ENCODE results near the gene OR10A6.

Gene OR10A6

GRCh38 chr11:7909585-7910285 is 21.3 kb downstream of the OR10A6 start:
- Histone ChIP-seq H3K27ac (ENCODE audit: low read depth, low read length) (no peak overlapping the region), H3K9ac (ENCODE audit: low read length) (no peak overlapping the region), H3K4me1 (ENCODE audit: insufficient read depth, low read length) (no peaks in the 10 kb centered on the region), H3K36me3 (ENCODE audit: insufficient read depth, low read length) (no peaks in the 10 kb centered on the region), H3K27me3 (ENCODE audit: control insufficient read depth in 1 of 2, insufficient read depth in 2 of 2, low read length in 2 of 2) (no peaks in the 10 kb centered on the region), H3K9me3 (ENCODE audit: low read length) (no peaks in the 10 kb centered on the region), H3K4me3 (ENCODE audit: low read depth in 1 of 2, low read length in 2 of 2) (no peak overlapping the region)

- no peak overlapping the region for H3K9ac ChIP-seq (ENCODE audit: low read length)
- H3K4me3 ChIP-seq (ENCODE audit: low read depth in 1 of 2, low read length in 2 of 2) = no peak overlapping the region
- no peaks in the 10 kb centered on the region for H3K27me3 ChIP-seq (ENCODE audit: control insufficient read depth in 1 of 2, insufficient read depth in 2 of 2, low read length in 2 of 2)
- H3K9me3 ChIP-seq (ENCODE audit: low read length) = no peaks in the 10 kb centered on the region
- H3K4me1 ChIP-seq (ENCODE audit: insufficient read depth, low read length) = no peaks in the 10 kb centered on the region
- no peaks in the 10 kb centered on the region for H3K36me3 ChIP-seq (ENCODE audit: insufficient read depth, low read length)
- no peak overlapping the region for H3K27ac ChIP-seq (ENCODE audit: low read depth, low read length)
Measured at GRCh38 chr11:7907121-7907520, 23.9 kb downstream of the OR10A6 start.

DNA sequence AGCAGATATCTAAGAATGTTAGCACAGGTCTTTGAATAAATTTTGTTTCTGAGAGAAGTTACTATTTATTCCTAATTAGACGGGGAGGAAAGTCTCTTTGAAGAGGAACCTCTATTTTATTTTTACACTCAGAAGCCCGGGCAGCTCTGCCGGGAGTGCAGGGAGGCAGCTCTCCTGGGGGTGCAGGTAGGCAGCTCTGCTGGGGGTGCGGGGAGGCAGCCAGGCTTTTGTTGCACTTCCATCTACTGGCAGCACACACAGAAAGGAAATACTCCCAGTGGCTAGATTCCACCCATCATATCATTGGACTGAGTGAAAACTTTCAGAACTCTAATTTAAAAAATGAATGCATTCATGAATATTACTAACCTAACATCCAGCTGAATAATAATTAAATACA is 24.6 kb downstream of the OR10A6 start:
- H3K27me3 ChIP-seq (ENCODE audit: control insufficient read depth in 1 of 2, insufficient read depth in 2 of 2, low read length in 2 of 2) = no peaks in the 10 kb centered on the region
- no peak overlapping the region for H3K9ac ChIP-seq (ENCODE audit: low read length)
- no peak overlapping the region for H3K27ac ChIP-seq (ENCODE audit: low read depth, low read length)
- no peaks in the 10 kb centered on the region for H3K9me3 ChIP-seq (ENCODE audit: low read length)
- no peaks in the 10 kb centered on the region for H3K36me3 ChIP-seq (ENCODE audit: insufficient read depth, low read length)
- H3K4me3 ChIP-seq (ENCODE audit: low read depth in 1 of 2, low read length in 2 of 2) = no peak overlapping the region
- no peaks in the 10 kb centered on the region for H3K4me1 ChIP-seq (ENCODE audit: insufficient read depth, low read length)

GRCh38 chr11:7905961-7906429 is 25.1 kb downstream of the OR10A6 start:
- H3K4me3 ChIP-seq (ENCODE audit: low read depth in 1 of 2, low read length in 2 of 2) = no peak overlapping the region
- H3K27ac ChIP-seq (ENCODE audit: low read depth, low read length) = no peak overlapping the region
- no peaks in the 10 kb centered on the region for H3K27me3 ChIP-seq (ENCODE audit: control insufficient read depth in 1 of 2, insufficient read depth in 2 of 2, low read length in 2 of 2)
- no peaks in the 10 kb centered on the region for H3K36me3 ChIP-seq (ENCODE audit: insufficient read depth, low read length)
- H3K9ac ChIP-seq (ENCODE audit: low read length) = no peak overlapping the region
- no peaks in the 10 kb centered on the region for H3K9me3 ChIP-seq (ENCODE audit: low read length)
- no peaks in the 10 kb centered on the region for H3K4me1 ChIP-seq (ENCODE audit: insufficient read depth, low read length)

- no peak overlapping the region for H3K27ac ChIP-seq (ENCODE audit: low read depth, low read length)
- H3K4me1 ChIP-seq (ENCODE audit: insufficient read depth, low read length) = no peaks in the 10 kb centered on the region
- H3K9ac ChIP-seq (ENCODE audit: low read length) = no peak overlapping the region
- H3K27me3 ChIP-seq (ENCODE audit: control insufficient read depth in 1 of 2, insufficient read depth in 2 of 2, low read length in 2 of 2) = no peaks in the 10 kb centered on the region
- no peaks in the 10 kb centered on the region for H3K9me3 ChIP-seq (ENCODE audit: low read length)
- no peak overlapping the region for H3K4me3 ChIP-seq (ENCODE audit: low read depth in 1 of 2, low read length in 2 of 2)
- H3K36me3 ChIP-seq (ENCODE audit: insufficient read depth, low read length) = no peaks in the 10 kb centered on the region
Measured at GRCh38 chr11:7905549-7905948, 25.5 kb downstream of the OR10A6 start.

DNA sequence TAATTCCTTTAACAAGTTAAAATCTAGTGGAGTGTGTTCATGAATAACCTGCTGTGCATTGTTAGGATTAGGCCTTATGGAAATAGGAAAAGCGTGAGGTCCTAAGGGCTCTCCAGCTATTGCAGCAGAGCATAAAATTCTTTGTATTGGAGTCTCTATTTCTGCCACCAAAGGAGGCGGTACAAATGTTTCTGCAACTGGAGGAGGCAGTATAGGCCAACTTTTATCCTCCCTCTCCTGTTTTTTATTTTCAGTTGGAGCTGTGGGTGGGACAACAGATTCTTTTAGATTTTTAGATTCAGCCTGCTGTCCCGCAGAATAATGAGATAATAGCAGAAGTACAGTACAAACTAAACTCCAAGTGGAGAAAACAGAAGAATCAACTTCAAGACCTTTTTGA is 26.2 kb downstream of the OR10A6 start:
- no peaks in the 10 kb centered on the region for H3K4me1 ChIP-seq (ENCODE audit: insufficient read depth, low read length)
- no peaks in the 10 kb centered on the region for H3K9me3 ChIP-seq (ENCODE audit: low read length)
- no peak overlapping the region for H3K27ac ChIP-seq (ENCODE audit: low read depth, low read length)
- H3K9ac ChIP-seq (ENCODE audit: low read length) = no peak overlapping the region
- no peaks in the 10 kb centered on the region for H3K36me3 ChIP-seq (ENCODE audit: insufficient read depth, low read length)
- no peak overlapping the region for H3K4me3 ChIP-seq (ENCODE audit: low read depth in 1 of 2, low read length in 2 of 2)
- no peaks in the 10 kb centered on the region for H3K27me3 ChIP-seq (ENCODE audit: control insufficient read depth in 1 of 2, insufficient read depth in 2 of 2, low read length in 2 of 2)

DNA sequence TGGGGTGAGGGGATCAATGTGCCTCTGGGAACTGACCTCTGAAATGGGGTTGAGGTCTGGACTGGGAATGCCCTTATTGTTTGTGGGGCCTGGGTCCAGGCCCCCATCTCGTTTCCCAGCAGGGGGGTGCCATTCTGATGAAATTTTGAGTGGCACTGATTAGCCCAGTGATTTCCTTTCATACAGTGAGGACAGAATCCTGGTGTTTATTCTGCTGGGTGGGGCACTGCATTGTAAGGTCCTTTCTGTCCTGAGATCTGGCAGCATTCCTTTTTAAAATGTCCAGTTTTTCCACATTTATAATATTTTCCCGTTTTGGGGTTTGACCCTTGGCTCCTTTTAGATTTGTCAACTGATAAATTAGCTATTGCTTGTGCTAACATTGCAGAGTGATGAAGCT is 27.1 kb downstream of the OR10A6 start:
- H3K27ac ChIP-seq (ENCODE audit: low read depth, low read length) = no peak overlapping the region
- H3K9me3 ChIP-seq (ENCODE audit: low read length) = no peaks in the 10 kb centered on the region
- no peaks in the 10 kb centered on the region for H3K4me1 ChIP-seq (ENCODE audit: insufficient read depth, low read length)
- no peak overlapping the region for H3K4me3 ChIP-seq (ENCODE audit: low read depth in 1 of 2, low read length in 2 of 2)
- H3K27me3 ChIP-seq (ENCODE audit: control insufficient read depth in 1 of 2, insufficient read depth in 2 of 2, low read length in 2 of 2) = no peaks in the 10 kb centered on the region
- no peak overlapping the region for H3K9ac ChIP-seq (ENCODE audit: low read length)
- H3K36me3 ChIP-seq (ENCODE audit: insufficient read depth, low read length) = no peaks in the 10 kb centered on the region

DNA sequence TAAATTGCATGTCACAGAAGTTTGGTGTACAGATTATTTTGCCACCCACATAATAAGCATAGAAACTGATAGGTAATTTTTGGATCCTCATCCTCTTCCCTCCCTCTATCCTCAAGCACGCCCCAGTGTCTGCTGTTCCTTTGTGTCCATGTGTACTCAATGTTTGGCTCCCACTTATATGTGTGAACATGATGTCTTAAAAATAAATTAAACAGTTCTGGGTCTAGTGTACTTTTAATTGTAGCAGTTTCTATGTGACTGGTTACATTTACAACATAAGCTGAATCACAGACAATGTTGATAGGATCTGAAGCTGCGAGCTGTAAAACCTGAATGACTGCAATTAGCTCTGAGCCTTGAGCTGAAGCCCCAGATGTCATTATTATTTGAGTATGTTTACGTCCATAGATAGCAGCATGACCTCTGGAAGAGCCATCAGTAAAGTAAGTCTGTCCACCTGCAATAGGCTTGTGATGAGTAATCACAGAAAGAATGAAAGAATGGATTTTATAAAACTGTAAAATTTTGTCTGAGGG is 29.7 kb downstream of the OR10A6 start:
- H3K4me3 ChIP-seq (ENCODE audit: low read depth in 1 of 2, low read length in 2 of 2) = no peak overlapping the region
- H3K9me3 ChIP-seq (ENCODE audit: low read length) = no peaks in the 10 kb centered on the region
- H3K27ac ChIP-seq (ENCODE audit: low read depth, low read length) = no peak overlapping the region
- no peaks in the 10 kb centered on the region for H3K36me3 ChIP-seq (ENCODE audit: insufficient read depth, low read length)
- H3K9ac ChIP-seq (ENCODE audit: low read length) = no peak overlapping the region
- no peaks in the 10 kb centered on the region for H3K27me3 ChIP-seq (ENCODE audit: control insufficient read depth in 1 of 2, insufficient read depth in 2 of 2, low read length in 2 of 2)
- no peaks in the 10 kb centered on the region for H3K4me1 ChIP-seq (ENCODE audit: insufficient read depth, low read length)

DNA sequence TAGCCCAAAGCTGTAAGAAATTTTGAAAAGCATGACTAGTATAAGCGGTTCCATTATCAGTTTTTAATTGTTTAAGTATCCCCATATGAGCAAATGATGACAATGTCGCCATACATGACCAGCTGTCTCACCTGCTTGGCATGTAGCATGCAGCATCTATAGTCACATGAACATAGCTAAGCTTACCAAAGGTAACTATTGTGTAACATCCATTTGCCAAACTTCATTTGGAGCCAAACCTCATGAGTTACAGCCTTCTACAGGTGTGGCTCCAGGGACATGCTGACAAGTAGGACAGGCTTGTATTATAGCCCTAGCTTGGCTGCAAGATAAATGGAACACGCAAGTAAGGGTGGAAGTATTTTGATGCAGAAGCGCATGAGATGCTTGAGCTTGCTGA is 30.4 kb downstream of the OR10A6 start:
- H3K9me3 ChIP-seq (ENCODE audit: low read length) = no peaks in the 10 kb centered on the region
- H3K4me1 ChIP-seq (ENCODE audit: insufficient read depth, low read length) = no peaks in the 10 kb centered on the region
- no peaks in the 10 kb centered on the region for H3K27me3 ChIP-seq (ENCODE audit: control insufficient read depth in 1 of 2, insufficient read depth in 2 of 2, low read length in 2 of 2)
- H3K9ac ChIP-seq (ENCODE audit: low read length) = no peak overlapping the region
- H3K27ac ChIP-seq (ENCODE audit: low read depth, low read length) = no peak overlapping the region
- no peaks in the 10 kb centered on the region for H3K36me3 ChIP-seq (ENCODE audit: insufficient read depth, low read length)
- no peak overlapping the region for H3K4me3 ChIP-seq (ENCODE audit: low read depth in 1 of 2, low read length in 2 of 2)

- Histone ChIP-seq H3K4me3 (ENCODE audit: low read depth in 1 of 2, low read length in 2 of 2) (no peak overlapping the region), H3K27ac (ENCODE audit: low read depth, low read length) (no peak overlapping the region), H3K4me1 (ENCODE audit: insufficient read depth, low read length) (no peaks in the 10 kb centered on the region), H3K36me3 (ENCODE audit: insufficient read depth, low read length) (no peaks in the 10 kb centered on the region), H3K9ac (ENCODE audit: low read length) (no peak overlapping the region), H3K27me3 (ENCODE audit: control insufficient read depth in 1 of 2, insufficient read depth in 2 of 2, low read length in 2 of 2) (no peaks in the 10 kb centered on the region), H3K9me3 (ENCODE audit: low read length) (no peaks in the 10 kb centered on the region)
Measured at GRCh38 chr11:7899418-7899817, 31.6 kb downstream of the OR10A6 start.

DNA sequence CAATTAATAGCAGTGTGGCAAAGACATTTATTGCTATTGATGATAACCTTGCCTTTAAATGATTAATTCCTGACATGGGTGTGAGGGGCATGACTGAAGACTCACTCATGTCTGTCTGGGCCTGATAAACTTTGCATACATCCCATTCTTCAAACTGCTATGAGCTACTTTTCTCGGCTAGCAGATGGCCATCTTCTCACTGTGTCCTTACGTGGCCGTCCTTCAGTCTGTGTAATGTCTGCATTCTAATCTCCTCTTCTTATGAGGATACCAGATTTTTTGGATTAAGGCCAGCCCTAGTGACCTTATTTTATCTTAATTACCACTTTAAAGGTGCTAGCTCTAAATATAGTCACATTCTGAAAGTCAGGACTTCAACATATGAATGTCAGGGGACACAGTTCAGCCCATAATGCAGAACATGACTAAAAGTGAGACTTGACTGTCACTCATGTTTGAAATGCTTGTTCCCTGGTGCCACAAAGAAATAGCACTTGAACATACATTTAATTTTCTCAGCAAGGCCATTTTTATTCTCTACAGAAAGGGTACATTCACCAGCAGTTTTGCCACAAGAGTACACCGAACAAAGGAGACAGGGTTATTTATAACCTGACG is 32.3 kb downstream of the OR10A6 start:
- Histone ChIP-seq H3K4me1 (ENCODE audit: insufficient read depth, low read length) (no peaks in the 10 kb centered on the region), H3K9ac (ENCODE audit: low read length) (no peak overlapping the region), H3K4me3 (ENCODE audit: low read depth in 1 of 2, low read length in 2 of 2) (no peak overlapping the region), H3K9me3 (ENCODE audit: low read length) (no peaks in the 10 kb centered on the region), H3K27ac (ENCODE audit: low read depth, low read length) (no peak overlapping the region), H3K36me3 (ENCODE audit: insufficient read depth, low read length) (no peaks in the 10 kb centered on the region), H3K27me3 (ENCODE audit: control insufficient read depth in 1 of 2, insufficient read depth in 2 of 2, low read length in 2 of 2) (no peaks in the 10 kb centered on the region)

Data from muscle layer of colon (tissue), 2 donors.